Measurements from ENCODE around the gene GAGE12H.
A peak's percentile ranks its signal among the peaks of the same experiment; 100 is the strongest.
"Not testable (repeated sequence)": the region's sequence is repeated elsewhere in the genome, so short reads cannot be mapped to it uniquely, and the experiment has no call there.

GAGE12H gene, protein sequence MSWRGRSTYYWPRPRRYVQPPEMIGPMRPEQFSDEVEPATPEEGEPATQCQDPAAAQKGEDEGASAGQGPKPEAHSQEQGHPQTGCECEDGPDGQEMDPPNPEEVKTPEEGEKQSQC
- 0 reads per million in 2 donors for total RNA-seq

GRCh38 chrX:49579649-49580048 is at the start of gene GAGE12H:
GAGE12H (plus strand) TSS chrX:49579949; CDS start chrX:49581104, 1,155 bp downstream.
- not testable (repeated sequence) for DNase-seq

DNA sequence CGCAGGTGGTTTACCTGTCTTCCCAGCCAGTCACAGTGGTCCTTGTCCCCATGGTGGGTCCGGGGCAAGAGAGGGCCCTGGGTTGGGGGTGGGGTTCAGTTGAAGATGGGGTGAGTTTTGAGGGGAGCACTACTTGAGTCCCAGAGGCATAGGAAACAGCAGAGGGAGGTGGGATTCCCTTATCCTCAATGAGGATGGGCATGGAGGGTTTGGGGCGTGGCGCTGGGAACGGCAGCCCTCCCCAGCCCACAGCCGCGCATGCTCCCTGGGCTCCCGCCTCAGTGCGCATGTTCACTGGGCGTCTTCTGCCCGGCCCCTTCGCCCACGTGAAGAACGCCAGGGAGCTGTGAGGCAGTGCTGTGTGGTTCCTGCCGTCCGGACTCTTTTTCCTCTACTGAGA is 47.9 kb upstream of the GAGE12H start, which contains the start of gene GAGE12C:
Gene GAGE12C, plus strand, starts transcription at position 301 of the 400 bp plus-strand sequence. CDS start 1,155 bp downstream, outside the sequence.
- DNase-seq = not testable (repeated sequence)

- not testable (repeated sequence) for DNase-seq
Observed at GRCh38 chrX:49541433-49541832, 38.3 kb upstream of the GAGE12H start, which contains the start of gene GAGE12D. GAGE12D (plus strand) TSS chrX:49541733; CDS start chrX:49542888, 1,155 bp downstream.

- DNase-seq = not testable (repeated sequence)
Observed at GRCh38 chrX:49550989-49551388, 28.8 kb upstream of the GAGE12H start, which contains the start of gene GAGE12E. GAGE12E (plus strand) TSS chrX:49551289; CDS start chrX:49552444, 1,155 bp downstream.

DNA sequence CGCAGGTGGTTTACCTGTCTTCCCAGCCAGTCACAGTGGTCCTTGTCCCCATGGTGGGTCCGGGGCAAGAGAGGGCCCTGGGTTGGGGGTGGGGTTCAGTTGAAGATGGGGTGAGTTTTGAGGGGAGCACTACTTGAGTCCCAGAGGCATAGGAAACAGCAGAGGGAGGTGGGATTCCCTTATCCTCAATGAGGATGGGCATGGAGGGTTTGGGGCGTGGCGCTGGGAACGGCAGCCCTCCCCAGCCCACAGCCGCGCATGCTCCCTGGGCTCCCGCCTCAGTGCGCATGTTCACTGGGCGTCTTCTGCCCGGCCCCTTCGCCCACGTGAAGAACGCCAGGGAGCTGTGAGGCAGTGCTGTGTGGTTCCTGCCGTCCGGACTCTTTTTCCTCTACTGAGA is 19.2 kb upstream of the GAGE12H start, which contains the start of gene GAGE12F:
Gene GAGE12F, plus strand, starts transcription at position 301 of the 400 bp plus-strand sequence. CDS start 1,155 bp downstream, outside the sequence.
- DNase-seq = not testable (repeated sequence)

DNA sequence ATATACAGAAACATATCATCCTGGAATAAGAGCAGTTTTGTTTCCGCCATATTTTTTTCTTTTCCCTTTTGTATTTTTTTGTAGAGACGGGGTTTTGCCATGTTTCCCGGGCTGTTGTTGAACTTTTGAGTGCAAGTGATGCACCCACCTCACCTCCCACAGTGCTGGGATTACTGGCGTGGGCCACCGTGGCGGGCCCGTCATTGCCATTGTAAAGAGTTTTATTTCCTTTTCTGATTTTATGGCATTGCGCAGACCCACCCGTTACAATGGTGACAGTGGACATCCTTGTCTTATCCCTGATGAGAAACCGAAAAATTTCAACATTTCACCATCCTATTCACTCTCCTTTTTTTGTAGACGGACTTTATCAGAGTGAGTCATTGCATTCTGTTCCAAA is 11.0 kb upstream of the GAGE12H start:
- DNase-seq = not testable (repeated sequence)

- DNase-seq = not testable (repeated sequence)
Observed at GRCh38 chrX:49569152-49569551, 10.6 kb upstream of the GAGE12H start.

GRCh38 chrX:49570100-49570499 is 9.6 kb upstream of the GAGE12H start, which contains the start of gene GAGE12G:
GAGE12G (plus strand) TSS chrX:49570400; CDS start chrX:49571555, 1,155 bp downstream.
- not testable (repeated sequence) for DNase-seq

- not testable (repeated sequence) for DNase-seq
Observed at GRCh38 chrX:49589196-49589595, 9.4 kb downstream of the GAGE12H start, which contains the start of gene GAGE2A. GAGE2A (plus strand) TSS chrX:49589496; CDS start chrX:49590651, 1,155 bp downstream.

DNA sequence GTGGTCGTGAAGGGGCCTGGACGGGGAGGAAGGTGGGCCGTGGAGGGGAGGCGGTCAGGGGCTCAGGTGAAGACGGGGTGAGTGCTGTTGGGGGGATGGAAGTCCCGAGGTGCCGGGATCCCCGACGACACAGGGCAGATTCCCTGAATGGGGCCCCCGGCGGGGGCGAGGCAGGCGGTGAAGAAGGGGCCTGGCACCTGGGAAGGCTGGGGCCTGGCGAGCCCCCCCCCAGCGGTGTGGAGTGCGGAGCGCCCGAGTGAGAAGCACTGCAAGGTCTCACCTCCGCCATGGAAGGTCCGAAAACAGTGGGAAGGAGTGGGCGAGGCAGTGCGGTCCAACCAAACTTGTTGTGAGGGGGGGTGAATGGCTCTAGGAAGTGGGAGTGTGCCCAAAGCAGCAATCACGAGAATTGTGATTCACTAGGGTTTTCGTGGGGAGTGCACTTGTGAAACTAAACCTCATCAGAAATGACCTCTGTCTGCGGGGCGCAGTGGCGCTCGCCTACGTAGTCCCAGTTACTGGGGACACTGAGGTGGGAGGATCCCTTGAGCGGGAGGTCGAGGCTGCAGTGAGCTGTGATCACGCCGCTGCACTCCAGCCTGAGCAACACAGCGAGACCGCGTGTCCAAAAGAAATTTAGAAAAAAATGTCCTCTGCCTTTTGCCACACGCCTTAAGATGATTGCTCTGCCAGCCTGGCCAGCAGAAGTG is 10.2 kb downstream of the GAGE12H start:
- DNase-seq = peak in 1 of 5 experiments; percentile 3

DNA sequence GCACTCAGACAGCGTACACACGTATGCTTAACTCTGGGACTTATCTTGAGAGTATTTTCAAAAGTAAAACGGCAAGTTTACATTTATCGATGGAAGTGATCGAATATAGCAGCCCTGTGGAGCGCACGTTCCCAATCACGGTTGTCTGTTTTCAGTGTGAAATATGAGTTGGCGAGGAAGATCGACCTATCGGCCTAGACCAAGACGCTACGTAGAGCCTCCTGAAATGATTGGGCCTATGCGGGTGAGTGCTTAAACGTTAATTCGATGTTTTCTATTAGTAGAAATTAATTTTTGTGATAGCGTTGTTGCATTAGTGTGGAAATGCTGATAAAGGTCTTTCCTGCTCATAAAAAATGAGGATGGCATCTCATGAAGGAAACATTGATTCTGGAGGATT is 10.7 kb downstream of the GAGE12H start:
- not testable (repeated sequence) for DNase-seq

DNA sequence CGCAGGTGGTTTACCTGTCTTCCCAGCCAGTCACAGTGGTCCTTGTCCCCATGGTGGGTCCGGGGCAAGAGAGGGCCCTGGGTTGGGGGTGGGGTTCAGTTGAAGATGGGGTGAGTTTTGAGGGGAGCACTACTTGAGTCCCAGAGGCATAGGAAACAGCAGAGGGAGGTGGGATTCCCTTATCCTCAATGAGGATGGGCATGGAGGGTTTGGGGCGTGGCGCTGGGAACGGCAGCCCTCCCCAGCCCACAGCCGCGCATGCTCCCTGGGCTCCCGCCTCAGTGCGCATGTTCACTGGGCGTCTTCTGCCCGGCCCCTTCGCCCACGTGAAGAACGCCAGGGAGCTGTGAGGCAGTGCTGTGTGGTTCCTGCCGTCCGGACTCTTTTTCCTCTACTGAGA is 19.0 kb downstream of the GAGE12H start, which contains the start of gene GAGE1:
Gene GAGE1, plus strand, starts transcription at position 301 of the 400 bp plus-strand sequence. CDS start 1,155 bp downstream, outside the sequence.
- DNase-seq = not testable (repeated sequence)

- no peak for DNase-seq
Observed at GRCh38 chrX:49610718-49611310, 31.1 kb downstream of the GAGE12H start.

- no peak for DNase-seq
Observed at GRCh38 chrX:49618574-49618973, 38.8 kb downstream of the GAGE12H start.

- peak in 3 of 5 experiments; percentile 3 to 13 (median 11) for DNase-seq
Observed at GRCh38 chrX:49627086-49627777, 47.5 kb downstream of the GAGE12H start.

Data from T-helper 2 cell (primary cell).